IMR-90 (cell line): Measurements from ENCODE around the gene PBX3.

Source experiments
- BHLHE40 ChIP-seq: fragments of 150-350 bp; IDR thresholded peaks from 2 replicates; pipeline ENCODE4 v1.6.1; 2016; ENCODE audit warnings: mild to moderate bottlenecking, low read depth, low read length
- CEBPB ChIP-seq: IDR thresholded peaks from 2 replicates; pipeline ENCODE4 v1.6.1; 2012; ENCODE audit warnings: low read depth, low read length, improper control_type of control experiment
- CHD1 ChIP-seq: IDR thresholded peaks from 2 replicates; pipeline ENCODE4 v1.6.1; 2012; ENCODE audit warnings: low read depth, low read length, improper control_type of control experiment
- CTCF ChIP-seq: conservative IDR thresholded peaks from 2 replicates; pipeline ENCODE4 v1.5.1; 2012; ENCODE audit warnings: mild to moderate bottlenecking, low read depth, low read length, improper control_type of control experiment
- FOS ChIP-seq: fragments of 150-350 bp; IDR thresholded peaks from 2 replicates; pipeline ENCODE4 v1.6.1; 2016; ENCODE audit warnings: low read depth, low read length
- MAFK ChIP-seq: IDR thresholded peaks from 2 replicates; pipeline ENCODE4 v1.6.1; 2012; ENCODE audit warnings: low read depth, low read length, improper control_type of control experiment
- MAZ ChIP-seq: IDR thresholded peaks from 2 replicates; pipeline ENCODE4 v1.6.1; 2012; ENCODE audit warnings: low read depth, mild to moderate bottlenecking, low read length, improper control_type of control experiment, moderate library complexity, borderline replicate concordance
- MXI1 ChIP-seq: IDR thresholded peaks from 2 replicates; pipeline ENCODE4 v1.6.1; 2012; ENCODE audit warnings: low read depth, mild to moderate bottlenecking, low read length, moderate library complexity, borderline replicate concordance
- POLR2A ChIP-seq: IDR thresholded peaks from 2 replicates; pipeline ENCODE4 v1.6.1; 2012; ENCODE audit warnings: mild to moderate bottlenecking, low read depth, low read length
- RCOR1 ChIP-seq: IDR thresholded peaks from 2 replicates; pipeline ENCODE4 v1.6.1; 2012; ENCODE audit warnings: mild to moderate bottlenecking, low read length, improper control_type of control experiment; ENCODE audit not compliant: insufficient replicate concordance
- RFX5 ChIP-seq: IDR thresholded peaks from 2 replicates; pipeline ENCODE4 v1.8.0; 2012; ENCODE audit warnings: low read depth, mild to moderate bottlenecking, low read length, moderate library complexity
- SMC3 ChIP-seq: fragments of 150-350 bp; IDR thresholded peaks from 2 replicates; pipeline ENCODE4 v1.6.1; 2016; ENCODE audit warnings: low read depth, mild to moderate bottlenecking, antibody characterized with exemption, low read length, moderate library complexity
- USF2 ChIP-seq: fragments of 150-350 bp; IDR thresholded peaks from 2 replicates; pipeline ENCODE4 v1.6.1; 2017; ENCODE audit warnings: mild to moderate bottlenecking, antibody characterized with exemption, low read length, low read depth

- TF ChIP-seq POLR2A (no peak), CTCF (no peak), BHLHE40 (no peak), MXI1 (no peak), SMC3 (no peak), USF2 (no peak), RCOR1 (no peak), MAZ (no peak), CEBPB (no peak), CHD1 (no peak), FOS (no peak), RFX5 (no peak), MAFK (no peak)
These were observed 165.5 kb downstream of the PBX3 start for GRCh38 chr9:125912667-125913066.
